AG09319 (cell line): ENCODE results near the gene DNAH17.

Source experiments
- DNase-seq: peaks from one replicate; pipeline ENCODE4 v3.0.0-alpha.2; 2010; ENCODE audit warnings: low read depth; ENCODE audit errors: extremely low read depth
- TF ChIP-seq, protein P1 (sequence below): IDR thresholded peaks from 2 replicates; pipeline ENCODE4 v1.5.1; 2011; ENCODE audit warnings: low read depth, mild to moderate bottlenecking, inconsistent platforms, low read length, moderate library complexity

The DNAH17 gene

DNA sequence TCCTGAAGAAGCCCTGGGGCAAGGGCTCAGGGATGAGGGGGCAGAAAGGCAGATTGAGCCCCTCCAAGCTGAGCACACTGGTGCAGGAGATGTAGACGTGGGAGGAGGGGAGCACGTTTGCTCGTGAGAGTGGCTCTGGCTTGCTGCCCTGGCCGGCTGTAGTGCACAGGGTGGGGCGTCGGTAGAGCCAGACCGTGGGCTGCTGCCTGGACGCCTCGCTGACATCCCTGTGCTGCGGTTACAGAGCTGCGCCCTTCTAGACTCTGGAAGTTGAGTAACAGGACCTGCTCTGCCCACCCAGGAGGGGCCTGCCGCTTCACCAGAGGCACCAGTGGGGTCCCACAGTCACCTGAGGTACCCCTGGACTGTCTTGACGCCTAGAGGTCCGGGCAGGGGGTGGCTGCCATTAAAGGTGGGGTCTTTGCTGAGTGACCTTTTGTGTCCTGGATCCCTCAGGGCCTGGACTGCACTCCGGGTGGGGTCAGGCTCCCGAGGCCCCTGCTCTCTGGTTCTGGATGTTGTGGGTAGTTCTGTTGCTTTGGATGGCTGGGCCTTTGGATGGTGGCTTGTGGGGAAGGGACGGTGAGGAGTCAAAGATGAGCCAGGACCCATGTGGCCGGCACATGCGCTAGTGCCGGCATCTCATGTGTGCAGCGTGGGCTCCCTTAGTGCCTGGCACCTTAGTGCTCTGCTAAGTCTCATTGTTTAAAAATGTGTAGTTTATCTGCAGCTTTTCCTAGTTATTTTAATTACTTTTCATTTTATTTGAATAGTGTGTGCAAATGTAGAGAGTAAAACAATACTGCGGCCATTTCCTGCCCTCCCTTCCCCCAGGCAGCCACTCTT, 157.0 kb downstream of the DNAH17 start:
- no peak for DNase-seq
- TF ChIP-seq, protein P1, sequence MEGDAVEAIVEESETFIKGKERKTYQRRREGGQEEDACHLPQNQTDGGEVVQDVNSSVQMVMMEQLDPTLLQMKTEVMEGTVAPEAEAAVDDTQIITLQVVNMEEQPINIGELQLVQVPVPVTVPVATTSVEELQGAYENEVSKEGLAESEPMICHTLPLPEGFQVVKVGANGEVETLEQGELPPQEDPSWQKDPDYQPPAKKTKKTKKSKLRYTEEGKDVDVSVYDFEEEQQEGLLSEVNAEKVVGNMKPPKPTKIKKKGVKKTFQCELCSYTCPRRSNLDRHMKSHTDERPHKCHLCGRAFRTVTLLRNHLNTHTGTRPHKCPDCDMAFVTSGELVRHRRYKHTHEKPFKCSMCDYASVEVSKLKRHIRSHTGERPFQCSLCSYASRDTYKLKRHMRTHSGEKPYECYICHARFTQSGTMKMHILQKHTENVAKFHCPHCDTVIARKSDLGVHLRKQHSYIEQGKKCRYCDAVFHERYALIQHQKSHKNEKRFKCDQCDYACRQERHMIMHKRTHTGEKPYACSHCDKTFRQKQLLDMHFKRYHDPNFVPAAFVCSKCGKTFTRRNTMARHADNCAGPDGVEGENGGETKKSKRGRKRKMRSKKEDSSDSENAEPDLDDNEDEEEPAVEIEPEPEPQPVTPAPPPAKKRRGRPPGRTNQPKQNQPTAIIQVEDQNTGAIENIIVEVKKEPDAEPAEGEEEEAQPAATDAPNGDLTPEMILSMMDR = no peak

DNA sequence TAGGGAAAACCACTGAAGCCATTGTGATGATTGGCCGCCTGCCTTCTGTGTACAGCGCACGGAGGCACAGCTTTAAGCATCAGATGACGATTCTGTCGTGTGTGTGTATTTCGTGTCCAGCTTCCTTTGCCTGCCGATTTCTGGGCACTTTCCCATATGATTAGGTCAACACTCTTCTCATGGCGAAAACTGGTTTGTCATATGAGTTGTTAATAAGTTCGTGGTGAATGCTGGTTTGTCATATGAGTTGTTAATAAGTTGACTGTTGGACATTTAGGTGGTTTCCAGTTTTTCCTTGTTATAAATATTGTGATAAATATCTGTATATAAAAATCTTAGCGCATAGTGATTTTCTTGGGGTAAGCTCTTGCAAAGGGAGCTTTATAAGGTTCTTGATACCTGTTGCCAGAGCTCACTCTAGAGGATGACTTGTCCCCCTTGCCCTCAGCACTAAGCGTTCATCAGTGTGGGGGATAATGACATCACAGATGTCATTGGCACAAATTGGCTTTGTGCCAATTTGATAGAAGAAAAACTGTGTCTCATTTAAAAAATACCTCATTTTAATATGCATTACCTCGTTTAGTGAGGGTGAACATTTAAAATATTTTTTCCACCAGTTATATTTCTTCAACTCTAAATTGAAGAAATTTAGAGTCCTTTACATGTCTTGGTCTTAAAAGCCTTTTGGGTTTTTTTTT, 158.7 kb downstream of the DNAH17 start:
- TF ChIP-seq, protein P1 = no peak
- no peak for DNase-seq

DNA sequence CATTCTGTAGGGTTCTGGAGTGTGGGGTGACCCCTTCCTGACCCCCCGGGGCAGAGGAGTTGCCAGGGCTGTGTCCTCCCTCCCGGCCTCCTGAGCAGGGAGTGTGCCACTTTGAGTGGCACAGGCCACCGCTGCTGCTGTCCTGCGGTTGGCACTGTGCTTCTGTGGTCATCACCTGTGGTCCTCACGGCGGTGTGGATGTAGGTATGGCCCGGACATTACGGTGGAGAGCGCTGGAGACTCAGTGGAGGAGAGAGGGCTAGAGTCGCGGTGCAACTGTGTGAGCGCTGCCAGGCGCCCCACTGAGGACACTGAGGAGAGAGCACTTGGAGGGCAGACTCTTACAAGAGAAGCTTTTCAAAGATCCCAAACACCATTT, 159.7 kb downstream of the DNAH17 start:
- TF ChIP-seq, protein P1 = no peak
- DNase-seq = no peak

DNA sequence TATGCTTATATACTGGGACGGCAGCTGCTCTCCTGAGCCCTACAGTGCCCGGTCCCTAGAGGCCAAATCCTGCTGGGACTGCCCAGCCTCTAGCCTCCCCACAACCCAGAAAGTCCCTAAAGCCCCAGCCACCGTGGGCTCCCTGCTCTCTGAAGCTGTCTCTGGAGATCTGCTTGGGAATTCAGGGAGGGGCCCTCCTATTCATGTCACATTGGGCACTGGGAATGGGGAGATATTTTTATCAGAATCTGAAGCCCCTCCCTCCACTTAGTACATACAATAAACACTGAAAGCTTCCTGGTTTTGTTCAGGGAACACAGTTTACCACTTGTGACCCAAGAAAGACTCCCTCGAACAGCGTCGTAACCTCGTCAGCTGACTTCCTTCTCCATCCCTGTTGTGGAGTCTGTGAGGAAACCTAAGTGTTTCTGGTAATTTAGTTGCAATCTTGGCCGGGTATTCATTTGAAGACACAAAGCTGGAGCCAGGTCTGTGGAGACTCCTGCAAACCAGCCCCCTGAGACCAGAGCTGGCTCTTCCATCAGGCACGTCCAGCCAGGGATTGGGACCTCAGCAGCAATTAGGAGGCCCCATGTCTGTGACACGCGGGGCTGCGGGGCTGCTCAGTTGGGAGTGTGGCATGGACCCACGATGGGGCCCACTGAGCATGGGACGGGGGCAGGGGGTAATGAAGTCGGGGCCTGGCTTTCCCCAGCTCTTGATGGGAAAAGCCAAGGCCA, 160.2 kb downstream of the DNAH17 start:
- TF ChIP-seq, protein P1 = no peak
- no peak for DNase-seq

DNA sequence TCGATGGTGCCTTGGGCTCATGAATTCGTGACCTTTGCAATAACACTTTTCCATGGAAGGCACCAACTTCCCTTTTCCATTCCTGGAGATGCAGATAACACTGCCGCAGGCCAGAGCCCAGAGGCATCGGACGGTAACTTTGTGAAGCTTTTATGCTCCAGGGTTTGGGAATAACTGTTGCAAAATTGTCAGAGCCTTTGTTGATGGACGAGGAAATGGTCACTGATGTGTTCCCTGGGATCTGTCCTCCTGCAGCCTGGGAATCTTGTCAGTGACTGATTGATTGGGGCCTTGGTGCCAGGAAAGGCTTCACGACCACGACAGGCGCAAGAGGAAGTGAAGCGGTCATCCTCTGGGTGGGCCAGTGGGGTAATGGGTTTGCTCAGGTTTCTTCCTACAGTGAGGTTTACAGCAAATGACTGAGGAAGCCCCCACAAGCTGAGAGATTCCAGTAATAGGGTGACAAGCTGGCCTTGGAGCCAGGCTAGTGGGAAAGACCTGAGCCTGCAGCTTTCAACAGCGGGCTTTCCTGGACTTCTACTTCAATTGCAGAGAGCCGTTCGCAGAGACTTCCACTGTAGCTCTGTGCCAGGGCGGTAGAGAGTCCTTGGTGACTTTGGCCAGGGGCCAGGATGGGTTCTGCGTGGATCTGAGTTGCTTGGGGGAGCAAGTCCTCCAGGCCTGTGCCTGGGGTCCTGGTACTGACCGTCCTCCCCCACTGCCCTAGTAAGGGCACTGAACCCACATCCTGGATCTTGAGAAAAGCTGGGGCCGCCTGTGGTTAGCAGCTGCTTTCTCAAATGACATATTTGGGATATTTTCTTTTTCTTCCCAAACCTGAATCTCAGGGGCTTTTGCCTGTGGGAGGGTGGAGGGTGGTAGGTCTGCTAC, 161.1 kb downstream of the DNAH17 start:
- TF ChIP-seq, protein P1 = no peak
- DNase-seq = no peak

DNA sequence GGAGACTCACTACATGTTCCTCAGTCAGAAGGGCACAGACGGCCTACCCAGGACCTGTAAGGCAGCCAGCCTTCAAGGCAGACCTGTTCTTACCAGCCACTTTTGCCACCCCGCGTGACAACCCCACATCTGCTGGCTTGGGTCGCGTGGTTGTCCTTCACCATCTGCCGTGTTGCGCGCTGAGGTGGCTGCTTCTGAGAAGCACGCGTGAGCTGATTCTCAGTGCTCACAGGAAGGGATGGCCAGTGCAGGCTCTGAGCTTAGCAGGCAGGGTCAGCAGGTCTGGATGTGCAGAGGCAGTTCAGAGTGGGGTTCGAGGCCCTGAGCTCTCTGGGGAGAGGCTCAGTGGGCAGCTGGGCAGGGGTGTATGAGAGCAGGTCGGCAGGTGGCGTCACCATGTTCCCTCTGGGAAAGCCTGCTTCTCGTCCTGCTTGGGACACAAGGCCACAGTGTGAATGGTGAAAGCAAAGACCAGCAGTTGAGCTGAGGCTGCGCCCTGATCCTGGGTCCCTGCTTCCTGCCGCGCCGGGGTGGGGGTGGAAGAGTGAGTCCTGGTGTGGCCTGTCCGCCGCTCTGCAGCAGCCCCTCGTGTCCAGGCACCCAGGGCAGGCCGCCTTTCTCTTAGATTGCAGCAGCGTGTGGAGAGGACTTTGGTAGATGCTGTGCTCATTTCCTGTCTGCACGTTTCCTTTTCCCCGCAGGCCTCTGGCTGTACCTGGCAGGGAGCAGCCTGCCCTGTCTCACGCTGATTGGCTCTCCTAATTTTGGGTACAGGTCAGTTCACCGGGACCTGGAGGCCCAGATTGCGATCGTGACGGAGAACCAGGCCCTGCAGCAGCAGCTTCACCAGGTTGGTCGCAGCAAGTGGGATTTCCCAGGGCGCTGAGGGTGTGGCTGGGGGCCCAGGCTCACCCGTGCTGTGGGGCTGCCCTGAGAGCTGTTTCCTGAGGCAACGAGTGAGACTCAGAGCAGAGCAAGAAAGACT, 162.7 kb downstream of the DNAH17 start:
- TF ChIP-seq, protein P1 = no peak
- no peak for DNase-seq
